Left ventricle myocardium inferior (tissue), 1 donor: ENCODE data around the gene TPD52L1. TPM values are rescaled to one million over a fixed set of nuclear protein-coding genes. Genes with fewer than 3 reads are reported as not detected.
"Not testable (repeated sequence)": the region's sequence is repeated elsewhere in the genome, so short reads cannot be mapped to it uniquely, and the experiment has no call there.

Experiments used
- DNase-seq: peaks from one replicate; pipeline ENCODE4 v3.0.0-alpha.2; 2020
- H3K27ac ChIP-seq: fragments of 200-600 bp; replicated peaks from 2 replicates; pipeline ENCODE4 v1.8.0; 2021
- H3K27me3 ChIP-seq: fragments of 200-600 bp; 2 replicates; pipeline ENCODE4 v1.8.0; 2021; ENCODE audit warnings: low read depth
- H3K36me3 ChIP-seq: fragments of 200-600 bp; 2 replicates; pipeline ENCODE4 v1.8.0; 2021
- H3K4me1 ChIP-seq: fragments of 200-600 bp; 2 replicates; pipeline ENCODE4 v1.8.0; 2021
- H3K4me3 ChIP-seq: fragments of 200-600 bp; 2 replicates; pipeline ENCODE4 v1.8.0; 2021; ENCODE audit warnings: mild to moderate bottlenecking, moderate library complexity
- H3K9me3 ChIP-seq: fragments of 200-600 bp; replicated peaks from 2 replicates; pipeline ENCODE4 v1.8.0; 2021
- intact Hi-C: fragments of 100-400 bp; cut with micrococcal nuclease; formaldehyde crosslinking; loops from one replicate; pipeline ENCODE4 v1.11.0; 2022
- total RNA-seq: library from RNA; stranded (reverse); fragmentation: NEBNext Ultra II Directional; extraction: Animal tissue kit (Norgen Biotek cat#: 25700); gene quantifications from one replicate; pipeline ENCODE4 v1.2.1, GENCODE V29; 2021
- TF ChIP-seq, protein P1 (sequence below): fragments of 200-600 bp; IDR thresholded peaks from 2 replicates; pipeline ENCODE4 v1.8.0; 2021; ENCODE audit warnings: antibody characterized with exemption, mild to moderate bottlenecking, borderline replicate concordance
- donor health status: DM: no; HTN: yes; CAD: no; lungs with severe emphysema.

TPD52L1 gene
- total RNA-seq, 1 donor from 2014 or later = 64.0 TPM

DNA sequence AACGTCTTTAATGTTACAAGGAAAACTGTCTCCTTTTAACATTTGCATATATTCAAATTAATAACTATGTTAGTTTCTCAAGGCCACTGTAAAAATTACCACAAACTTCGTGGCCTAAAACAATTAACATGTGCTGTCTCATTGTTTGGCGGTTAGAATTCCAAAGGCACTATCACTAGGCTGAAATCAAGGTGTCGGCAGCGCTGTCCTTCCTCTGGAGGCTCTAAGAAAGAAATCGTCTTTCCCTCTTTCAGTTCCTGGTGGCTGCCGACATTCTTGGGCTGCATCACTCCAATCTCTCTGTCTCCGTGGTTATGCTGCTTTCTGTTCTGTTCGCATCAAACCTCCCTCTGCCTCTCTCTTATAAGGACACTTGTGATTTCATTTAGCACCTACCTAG lies 4.2 kb downstream of the TPD52L1 start:
- Histone ChIP-seq H3K27ac (no peak overlapping the region), H3K4me3 (no peak overlapping the region), H3K36me3 (no peaks in the 10 kb centered on the region), H3K27me3 (no peaks in the 10 kb centered on the region), H3K9me3 (peaks cover 6% of the 10 kb centered on the region), H3K4me1 (peaks cover 27% of the 10 kb centered on the region)
- no peak for DNase-seq
- TF ChIP-seq, protein P1, sequence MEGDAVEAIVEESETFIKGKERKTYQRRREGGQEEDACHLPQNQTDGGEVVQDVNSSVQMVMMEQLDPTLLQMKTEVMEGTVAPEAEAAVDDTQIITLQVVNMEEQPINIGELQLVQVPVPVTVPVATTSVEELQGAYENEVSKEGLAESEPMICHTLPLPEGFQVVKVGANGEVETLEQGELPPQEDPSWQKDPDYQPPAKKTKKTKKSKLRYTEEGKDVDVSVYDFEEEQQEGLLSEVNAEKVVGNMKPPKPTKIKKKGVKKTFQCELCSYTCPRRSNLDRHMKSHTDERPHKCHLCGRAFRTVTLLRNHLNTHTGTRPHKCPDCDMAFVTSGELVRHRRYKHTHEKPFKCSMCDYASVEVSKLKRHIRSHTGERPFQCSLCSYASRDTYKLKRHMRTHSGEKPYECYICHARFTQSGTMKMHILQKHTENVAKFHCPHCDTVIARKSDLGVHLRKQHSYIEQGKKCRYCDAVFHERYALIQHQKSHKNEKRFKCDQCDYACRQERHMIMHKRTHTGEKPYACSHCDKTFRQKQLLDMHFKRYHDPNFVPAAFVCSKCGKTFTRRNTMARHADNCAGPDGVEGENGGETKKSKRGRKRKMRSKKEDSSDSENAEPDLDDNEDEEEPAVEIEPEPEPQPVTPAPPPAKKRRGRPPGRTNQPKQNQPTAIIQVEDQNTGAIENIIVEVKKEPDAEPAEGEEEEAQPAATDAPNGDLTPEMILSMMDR = no peak
- intact Hi-C loops = loop anchor here (10.0 kb wide), 1 partner anchor 147 kb away; the partner anchor contains the start of gene HDDC2

- H3K4me1 ChIP-seq, H3K4me3 ChIP-seq, DNase-seq, intact Hi-C loops, H3K27me3 ChIP-seq, H3K36me3 ChIP-seq, H3K27ac ChIP-seq, H3K9me3 ChIP-seq: not testable (repeated sequence)
Measured at GRCh38 chr6:125163339-125163738, 9.8 kb downstream of the TPD52L1 start.

DNA sequence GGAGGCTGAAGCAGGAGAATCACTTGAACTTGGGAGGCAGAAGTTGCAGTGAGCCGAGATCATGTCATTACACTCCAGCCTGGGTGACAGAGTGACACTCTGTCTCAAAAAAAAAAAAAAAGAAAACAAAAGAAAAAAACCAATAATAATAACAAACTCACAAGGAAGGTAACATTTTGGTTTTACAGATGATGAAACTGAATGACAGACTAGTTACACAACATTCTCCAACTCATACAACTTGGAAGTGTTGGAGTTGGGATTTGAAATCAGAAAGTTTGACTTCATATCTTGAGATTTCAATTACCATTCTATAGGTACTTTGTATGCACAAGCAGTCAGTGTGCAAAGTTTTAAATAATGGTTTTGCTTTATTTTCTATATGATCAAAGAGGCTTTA lies 10.2 kb downstream of the TPD52L1 start:
- Histone ChIP-seq H3K36me3 (no peaks in the 10 kb centered on the region), H3K27me3 (no peaks in the 10 kb centered on the region), H3K4me3 (no peak overlapping the region), H3K4me1 (no peaks in the 10 kb centered on the region), H3K27ac (no peak overlapping the region), H3K9me3 (peaks cover 6% of the 10 kb centered on the region)
- intact Hi-C loops = no loop called here
- no peak for DNase-seq
- TF ChIP-seq, protein P1 = no peak

- no peaks in the 10 kb centered on the region for H3K36me3 ChIP-seq
- intact Hi-C loops = no loop called here
- H3K27ac ChIP-seq = no peak overlapping the region
- DNase-seq = no peak
- peaks cover 4% of the 10 kb centered on the region for H3K9me3 ChIP-seq
- H3K4me3 ChIP-seq = no peak overlapping the region
- H3K27me3 ChIP-seq = no peaks in the 10 kb centered on the region
- H3K4me1 ChIP-seq = no peaks in the 10 kb centered on the region
- TF ChIP-seq, protein P1 = no peak
Measured at GRCh38 chr6:125164696-125165095, 11.1 kb downstream of the TPD52L1 start.

DNA sequence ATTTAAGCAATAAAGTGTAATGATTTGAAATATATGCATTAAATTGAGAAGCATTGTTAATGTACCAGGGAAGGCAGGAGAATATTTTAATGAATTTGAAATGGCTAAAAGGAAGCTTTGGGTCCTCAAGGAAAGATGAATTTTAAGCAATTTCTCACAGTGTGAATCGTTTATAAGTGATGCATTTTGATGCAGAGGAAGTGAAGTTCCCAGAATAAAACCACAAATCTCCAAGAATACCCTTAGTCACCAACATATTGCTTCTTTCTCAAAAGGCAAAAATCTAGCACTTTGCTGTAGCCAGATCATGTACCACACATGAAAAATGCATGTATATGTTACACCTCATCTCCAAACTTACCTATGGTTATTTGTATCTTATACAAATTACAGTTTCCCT lies 11.7 kb downstream of the TPD52L1 start:
- no peak overlapping the region for H3K4me3 ChIP-seq
- H3K27ac ChIP-seq = no peak overlapping the region
- H3K36me3 ChIP-seq = no peaks in the 10 kb centered on the region
- H3K4me1 ChIP-seq = peaks cover 3% of the 10 kb centered on the region
- no peak for DNase-seq
- intact Hi-C loops = no loop called here
- no peaks in the 10 kb centered on the region for H3K9me3 ChIP-seq
- TF ChIP-seq, protein P1 = no peak
- no peaks in the 10 kb centered on the region for H3K27me3 ChIP-seq

- Histone ChIP-seq H3K4me3 (no peak overlapping the region), H3K27ac (no peak overlapping the region), H3K36me3 (no peaks in the 10 kb centered on the region), H3K9me3 (no peaks in the 10 kb centered on the region), H3K27me3 (no peaks in the 10 kb centered on the region), H3K4me1 (peaks cover 4% of the 10 kb centered on the region)
- intact Hi-C loops = no loop called here
- DNase-seq = no peak
- TF ChIP-seq, protein P1 = no peak
Measured at GRCh38 chr6:125165776-125166175, 12.2 kb downstream of the TPD52L1 start.
